GM12878 (cell line): ENCODE data around the gene ATP2A2. TPM values are rescaled to one million over a fixed set of nuclear protein-coding genes. Genes with fewer than 3 reads are reported as not detected.

Source experiments
- EED ChIP-seq: sonication (generic); IDR thresholded peaks from 2 replicates; pipeline ENCODE4 v1.6.1; 2016; ENCODE audit warnings: antibody characterized with exemption, low read depth
- MXI1 ChIP-seq: fragments of 150-350 bp; IDR thresholded peaks from 2 replicates; pipeline ENCODE4 v1.6.1; 2011; ENCODE audit warnings: low read depth, mild to moderate bottlenecking, inconsistent platforms, low read length, improper control_type of control experiment
- MYB ChIP-seq: fragments of 150-350 bp; IDR thresholded peaks from 2 replicates; pipeline ENCODE4 v1.6.1; 2014; ENCODE audit warnings: mild to moderate bottlenecking, low read depth, low read length, borderline replicate concordance
- NR2C1 ChIP-seq: fragments of 450-650 bp; IDR thresholded peaks from 2 replicates; pipeline ENCODE4 v1.6.1; 2017; ENCODE audit warnings: antibody characterized with exemption, mild to moderate bottlenecking, moderate library complexity
- SIX5 ChIP-seq: IDR thresholded peaks from 2 replicates; pipeline ENCODE4 v1.6.1; 2011; ENCODE audit warnings: mild to moderate bottlenecking, low read depth, low read length, moderate library complexity; ENCODE audit not compliant: severe bottlenecking
- SMAD1 ChIP-seq: fragments of 450-650 bp; IDR thresholded peaks from 2 replicates; pipeline ENCODE4 v1.6.1; 2018; ENCODE audit warnings: mild to moderate bottlenecking, low read depth; ENCODE audit not compliant: partially characterized antibody
- polyA plus RNA-seq, 11 experiments: library from polyadenylated mRNA; depleted of rRNA in 4 of 11; unstranded in 6 of 11; stranded (reverse) in 5 of 11; fragments of >200 nt; fragmentation: Nextera tagmentation in 4 of 11; fragmentation: Illumina TruSeq in 1 of 11; extraction: Ambion mirVana in 4 of 11; extraction: Trizol in 1 of 11; gene quantifications; 1 replicate in 1 of 11; 2 replicates in 10 of 11; pipeline versions ENCODE4 v1.2.1 to v1.2.3, GENCODE V29; 2011 to 2016; ENCODE audit warnings: inconsistent platforms in 2 of 11, missing spikeins in 2 of 11, low read depth in 1 of 11
- total RNA-seq, 4 experiments: library from RNA; depleted of rRNA in 3 of 4; stranded (reverse); fragments of >200 nt in 3 of 4; fragmentation: Illumina TruSeq in 1 of 4; extraction: Trizol in 1 of 4; gene quantifications; 2 replicates each; pipeline versions ENCODE4 v1.2.1 to v1.2.3, GENCODE V29; 2013 to 2021
- TF ChIP-seq, protein P1 (sequence below): fragments of 450-650 bp; formaldehyde crosslinking; IDR thresholded peaks from 2 replicates; pipeline ENCODE4 v1.5.0; 2022; ENCODE audit warnings: mild to moderate bottlenecking, missing genetic modification characterization
- TF ChIP-seq, protein P2 (sequence below): IDR thresholded peaks from 2 replicates; pipeline ENCODE4 v1.6.1; 2012; ENCODE audit warnings: improper control_type of control experiment, low read depth, low read length; ENCODE audit not compliant: insufficient replicate concordance

Gene ATP2A2
- total and polyA plus RNA-seq, 10 of the 15 experiments (the other 5 are each of a cell fraction or from before 2014, with no cell fraction given), result 3.7 to 133 (median 34.4) TPM

DNA sequence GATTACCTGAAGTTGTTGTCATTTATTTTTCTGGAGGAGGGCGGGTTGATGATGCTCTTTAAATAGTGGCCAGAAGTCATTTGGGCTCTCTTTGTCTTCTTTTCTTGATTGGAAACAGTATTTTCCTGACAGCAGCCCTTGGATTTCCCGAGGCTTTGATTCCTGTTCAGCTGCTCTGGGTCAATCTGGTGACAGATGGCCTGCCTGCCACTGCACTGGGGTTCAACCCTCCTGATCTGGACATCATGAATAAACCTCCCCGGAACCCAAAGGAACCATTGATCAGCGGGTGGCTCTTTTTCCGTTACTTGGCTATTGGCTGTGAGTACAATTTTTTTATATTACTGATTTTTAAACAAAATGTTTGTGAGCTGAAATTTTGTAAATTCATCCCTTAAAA is 62.1 kb downstream of the ATP2A2 start (continued):
- TF ChIP-seq, protein P1, sequence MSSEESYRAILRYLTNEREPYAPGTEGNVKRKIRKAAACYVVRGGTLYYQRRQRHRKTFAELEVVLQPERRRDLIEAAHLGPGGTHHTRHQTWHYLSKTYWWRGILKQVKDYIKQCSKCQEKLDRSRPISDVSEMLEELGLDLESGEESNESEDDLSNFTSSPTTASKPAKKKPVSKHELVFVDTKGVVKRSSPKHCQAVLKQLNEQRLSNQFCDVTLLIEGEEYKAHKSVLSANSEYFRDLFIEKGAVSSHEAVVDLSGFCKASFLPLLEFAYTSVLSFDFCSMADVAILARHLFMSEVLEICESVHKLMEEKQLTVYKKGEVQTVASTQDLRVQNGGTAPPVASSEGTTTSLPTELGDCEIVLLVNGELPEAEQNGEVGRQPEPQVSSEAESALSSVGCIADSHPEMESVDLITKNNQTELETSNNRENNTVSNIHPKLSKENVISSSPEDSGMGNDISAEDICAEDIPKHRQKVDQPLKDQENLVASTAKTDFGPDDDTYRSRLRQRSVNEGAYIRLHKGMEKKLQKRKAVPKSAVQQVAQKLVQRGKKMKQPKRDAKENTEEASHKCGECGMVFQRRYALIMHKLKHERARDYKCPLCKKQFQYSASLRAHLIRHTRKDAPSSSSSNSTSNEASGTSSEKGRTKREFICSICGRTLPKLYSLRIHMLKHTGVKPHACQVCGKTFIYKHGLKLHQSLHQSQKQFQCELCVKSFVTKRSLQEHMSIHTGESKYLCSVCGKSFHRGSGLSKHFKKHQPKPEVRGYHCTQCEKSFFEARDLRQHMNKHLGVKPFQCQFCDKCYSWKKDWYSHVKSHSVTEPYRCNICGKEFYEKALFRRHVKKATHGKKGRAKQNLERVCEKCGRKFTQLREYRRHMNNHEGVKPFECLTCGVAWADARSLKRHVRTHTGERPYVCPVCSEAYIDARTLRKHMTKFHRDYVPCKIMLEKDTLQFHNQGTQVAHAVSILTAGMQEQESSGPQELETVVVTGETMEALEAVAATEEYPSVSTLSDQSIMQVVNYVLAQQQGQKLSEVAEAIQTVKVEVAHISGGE, result no peak
- no peak for TF ChIP-seq SIX5
- TF ChIP-seq NR2C1, result no peak
- TF ChIP-seq, protein P2, sequence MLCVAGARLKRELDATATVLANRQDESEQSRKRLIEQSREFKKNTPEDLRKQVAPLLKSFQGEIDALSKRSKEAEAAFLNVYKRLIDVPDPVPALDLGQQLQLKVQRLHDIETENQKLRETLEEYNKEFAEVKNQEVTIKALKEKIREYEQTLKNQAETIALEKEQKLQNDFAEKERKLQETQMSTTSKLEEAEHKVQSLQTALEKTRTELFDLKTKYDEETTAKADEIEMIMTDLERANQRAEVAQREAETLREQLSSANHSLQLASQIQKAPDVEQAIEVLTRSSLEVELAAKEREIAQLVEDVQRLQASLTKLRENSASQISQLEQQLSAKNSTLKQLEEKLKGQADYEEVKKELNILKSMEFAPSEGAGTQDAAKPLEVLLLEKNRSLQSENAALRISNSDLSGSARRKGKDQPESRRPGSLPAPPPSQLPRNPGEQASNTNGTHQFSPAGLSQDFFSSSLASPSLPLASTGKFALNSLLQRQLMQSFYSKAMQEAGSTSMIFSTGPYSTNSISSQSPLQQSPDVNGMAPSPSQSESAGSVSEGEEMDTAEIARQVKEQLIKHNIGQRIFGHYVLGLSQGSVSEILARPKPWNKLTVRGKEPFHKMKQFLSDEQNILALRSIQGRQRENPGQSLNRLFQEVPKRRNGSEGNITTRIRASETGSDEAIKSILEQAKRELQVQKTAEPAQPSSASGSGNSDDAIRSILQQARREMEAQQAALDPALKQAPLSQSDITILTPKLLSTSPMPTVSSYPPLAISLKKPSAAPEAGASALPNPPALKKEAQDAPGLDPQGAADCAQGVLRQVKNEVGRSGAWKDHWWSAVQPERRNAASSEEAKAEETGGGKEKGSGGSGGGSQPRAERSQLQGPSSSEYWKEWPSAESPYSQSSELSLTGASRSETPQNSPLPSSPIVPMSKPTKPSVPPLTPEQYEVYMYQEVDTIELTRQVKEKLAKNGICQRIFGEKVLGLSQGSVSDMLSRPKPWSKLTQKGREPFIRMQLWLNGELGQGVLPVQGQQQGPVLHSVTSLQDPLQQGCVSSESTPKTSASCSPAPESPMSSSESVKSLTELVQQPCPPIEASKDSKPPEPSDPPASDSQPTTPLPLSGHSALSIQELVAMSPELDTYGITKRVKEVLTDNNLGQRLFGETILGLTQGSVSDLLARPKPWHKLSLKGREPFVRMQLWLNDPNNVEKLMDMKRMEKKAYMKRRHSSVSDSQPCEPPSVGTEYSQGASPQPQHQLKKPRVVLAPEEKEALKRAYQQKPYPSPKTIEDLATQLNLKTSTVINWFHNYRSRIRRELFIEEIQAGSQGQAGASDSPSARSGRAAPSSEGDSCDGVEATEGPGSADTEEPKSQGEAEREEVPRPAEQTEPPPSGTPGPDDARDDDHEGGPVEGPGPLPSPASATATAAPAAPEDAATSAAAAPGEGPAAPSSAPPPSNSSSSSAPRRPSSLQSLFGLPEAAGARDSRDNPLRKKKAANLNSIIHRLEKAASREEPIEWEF, result no peak
- TF ChIP-seq EED, result no peak
- no peak for TF ChIP-seq MXI1
- TF ChIP-seq MYB, result no peak
- no peak for TF ChIP-seq SMAD1
- TF ChIP-seq, all 136 proteins: peak for 0
